ENCODE measurements around the gene POU6F2.

POU6F2 gene

DNA sequence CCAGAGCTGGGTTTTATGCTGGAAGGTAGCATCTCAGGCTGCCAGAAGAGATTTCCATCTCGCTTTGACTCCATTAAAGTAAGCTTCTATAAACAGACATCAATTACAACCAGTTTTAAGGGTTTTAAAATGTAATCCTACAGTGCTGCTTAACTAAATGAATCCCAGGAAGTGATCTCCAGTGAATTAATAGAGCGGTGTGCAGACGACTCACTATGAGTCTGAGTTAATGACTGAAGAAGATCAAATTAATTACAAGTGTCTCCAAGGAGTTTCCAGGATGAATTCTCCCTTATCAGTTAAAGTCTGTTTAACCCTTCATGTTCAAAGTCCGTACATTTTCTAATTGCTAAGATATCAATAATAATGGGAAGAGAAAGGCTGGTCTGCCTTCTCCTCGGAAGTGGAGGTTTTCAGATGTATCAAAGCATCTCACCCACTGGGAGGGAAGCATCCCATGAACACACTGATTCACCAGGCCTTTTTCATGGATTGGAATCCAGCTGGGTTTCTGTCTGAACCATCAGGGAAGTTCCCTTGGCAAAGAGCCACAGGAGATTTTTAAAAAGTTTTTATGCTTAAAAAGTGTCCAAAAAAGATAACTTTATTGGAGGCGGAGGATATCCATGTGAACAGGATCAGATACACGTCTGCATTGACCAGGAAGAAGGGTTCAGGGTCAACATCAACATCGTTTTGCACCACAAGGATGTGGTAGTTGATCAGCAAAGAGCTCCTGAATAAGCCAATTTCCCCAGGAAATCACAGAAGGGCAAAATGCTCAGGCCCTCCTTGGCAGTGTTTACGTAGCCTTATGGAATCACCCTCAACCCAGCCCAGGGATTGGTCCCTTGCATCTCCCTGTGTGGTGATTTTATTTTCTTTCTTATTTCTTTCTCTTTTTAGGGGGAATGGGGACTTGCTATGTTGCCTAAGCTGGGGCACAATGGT lies 288.2 kb downstream of the POU6F2 start:
- no peak for DNase-seq

DNA sequence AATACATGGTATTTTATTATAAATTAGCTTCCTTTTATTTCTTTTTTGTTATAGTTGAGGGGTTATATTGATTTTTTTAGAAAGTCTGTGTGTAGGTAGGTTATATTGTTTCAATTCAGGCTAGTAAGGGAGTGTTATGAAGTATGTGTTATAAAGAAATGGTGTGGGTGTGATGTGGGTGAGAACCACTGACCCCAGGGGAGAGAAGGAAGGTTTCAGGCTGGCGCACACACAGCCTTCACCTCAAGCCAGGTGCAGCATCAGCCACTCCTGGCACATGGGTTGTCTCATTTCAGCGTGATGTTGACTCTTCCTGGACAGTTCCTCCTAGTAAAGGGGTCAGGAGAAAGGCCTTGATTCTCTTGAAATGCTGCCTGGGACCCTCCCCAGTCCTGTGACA lies 291.3 kb downstream of the POU6F2 start:
- no peak for DNase-seq

DNA sequence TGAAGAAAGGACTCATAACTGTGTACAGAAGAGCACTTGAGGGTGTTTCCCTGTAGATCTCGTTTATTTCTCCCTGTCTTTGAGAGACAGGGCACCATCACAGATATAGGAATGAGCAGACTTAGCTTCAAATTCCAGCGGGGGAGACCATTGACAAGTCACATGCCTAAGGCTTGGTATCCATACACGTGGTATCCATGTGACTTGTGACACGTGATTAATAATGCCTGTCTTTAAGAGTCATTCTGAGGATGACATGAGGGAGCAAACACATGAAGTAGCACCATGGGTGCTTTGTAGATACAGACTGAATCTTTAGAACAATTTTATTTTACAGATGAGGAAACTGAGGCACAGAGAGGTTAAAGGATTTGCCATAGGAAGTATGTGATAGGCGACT lies 292.3 kb downstream of the POU6F2 start:
- no peak for DNase-seq

- no peak for DNase-seq
These were observed 293.7 kb downstream of the POU6F2 start for GRCh38 chr7:39271402-39271801.

DNA sequence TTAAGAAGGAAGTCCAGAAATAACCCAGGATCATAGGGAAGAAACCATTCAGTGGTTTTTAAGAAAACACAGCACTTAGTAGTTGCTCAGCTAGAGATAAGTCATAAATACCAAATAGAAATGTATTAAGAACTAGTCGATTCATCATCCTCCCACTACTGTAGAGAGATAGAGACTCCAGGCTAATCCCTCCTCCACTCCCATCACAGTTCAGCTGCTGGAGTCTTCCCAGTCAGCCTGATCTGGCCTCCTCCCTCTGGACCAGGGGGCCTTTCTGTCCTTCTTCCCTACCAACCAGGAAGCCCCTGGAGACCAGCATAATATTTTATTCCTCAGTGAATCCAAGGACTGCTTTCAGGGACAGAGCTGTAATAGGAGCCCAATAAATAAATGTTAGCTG lies 294.4 kb downstream of the POU6F2 start:
- DNase-seq: no peak

DNA sequence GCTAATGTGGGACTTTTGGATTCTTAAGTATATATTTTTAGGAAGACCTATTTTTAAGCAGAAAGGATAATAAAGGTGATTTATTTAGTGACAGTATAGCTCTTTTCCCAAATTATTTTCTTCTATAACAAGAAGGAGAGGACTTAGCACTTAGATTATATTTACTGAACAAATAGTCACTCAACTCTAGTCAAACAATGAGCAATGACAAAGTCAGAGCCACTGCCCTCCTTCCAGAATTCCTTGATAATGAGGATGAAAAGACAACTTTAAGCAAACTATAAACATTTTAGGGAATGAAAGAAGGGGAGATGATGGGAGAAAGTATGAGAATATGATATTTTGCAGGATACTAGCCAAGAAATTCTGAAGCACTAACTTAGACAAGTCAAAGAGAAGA lies 295.0 kb downstream of the POU6F2 start:
- no peak for DNase-seq

GRCh38 chr7:39280337-39280736 lies 302.6 kb downstream of the POU6F2 start:
- no peak for DNase-seq

GRCh38 chr7:39285256-39285655 lies 307.5 kb downstream of the POU6F2 start:
- no peak for DNase-seq

- DNase-seq: no peak
These were observed 310.6 kb downstream of the POU6F2 start for GRCh38 chr7:39288303-39288702.

GRCh38 chr7:39291628-39292410 lies 314.1 kb downstream of the POU6F2 start:
- DNase-seq: no peak

- DNase-seq: no peak
These were observed 315.5 kb downstream of the POU6F2 start for GRCh38 chr7:39293056-39293823.

DNA sequence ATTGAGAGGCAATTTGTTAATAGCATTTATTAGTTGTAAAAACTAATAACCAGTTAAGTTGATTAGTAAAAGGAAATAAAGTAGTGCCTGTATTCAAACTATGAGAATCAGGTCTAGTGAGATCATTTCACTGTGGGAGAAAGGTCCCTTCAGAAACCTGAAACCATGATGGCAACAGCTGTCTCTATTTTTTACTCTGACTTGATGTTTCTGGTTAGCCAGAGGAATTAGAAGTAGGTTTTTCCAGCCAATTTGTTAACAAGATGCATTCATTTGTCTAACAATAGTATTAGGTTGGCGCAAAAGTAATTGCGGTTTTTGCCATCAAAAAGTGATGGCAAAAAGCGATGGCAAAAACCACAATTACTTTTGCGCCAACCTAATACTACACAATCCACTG lies 316.3 kb downstream of the POU6F2 start:
- no peak for DNase-seq

DNA sequence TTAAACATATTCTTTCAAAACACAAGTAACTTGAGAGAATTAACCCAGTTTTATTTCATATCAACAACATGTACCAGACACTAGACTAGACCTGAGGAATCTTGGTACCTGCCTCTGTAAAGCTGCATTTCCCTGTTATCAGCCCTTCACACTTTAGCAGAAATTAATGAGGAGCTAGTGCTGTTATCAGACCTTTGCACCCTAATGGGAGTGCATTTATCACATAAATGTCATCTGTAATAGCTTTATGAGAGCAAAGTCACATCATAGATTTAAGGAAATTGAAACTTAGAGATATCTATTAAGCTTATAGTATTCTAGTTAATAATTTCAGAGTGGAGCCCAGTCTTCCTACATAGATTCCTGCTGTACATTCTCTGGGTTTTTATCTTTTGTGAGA lies 318.1 kb downstream of the POU6F2 start:
- DNase-seq: no peak

- DNase-seq: no peak
These were observed 322.0 kb downstream of the POU6F2 start for GRCh38 chr7:39299695-39300094.

DNA sequence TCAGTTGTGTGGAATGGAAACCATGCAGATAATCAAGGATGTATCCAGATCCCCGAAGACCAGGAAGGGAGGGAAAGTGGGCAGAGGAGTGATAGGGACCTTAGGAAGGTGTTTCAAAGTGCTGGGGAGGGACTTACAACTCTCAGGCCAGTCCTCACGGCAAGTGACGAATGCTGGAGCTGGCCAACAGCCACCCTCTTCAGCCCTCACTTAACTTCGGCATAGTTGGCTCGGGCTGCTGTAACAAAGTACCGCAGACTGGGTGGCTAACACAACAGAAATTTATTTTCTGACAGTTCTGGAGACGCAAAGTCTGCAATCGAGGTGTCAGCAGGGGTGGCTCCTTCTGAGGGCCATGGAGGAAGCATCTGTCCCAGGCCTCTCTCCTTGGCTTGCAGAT lies 322.6 kb downstream of the POU6F2 start:
- no peak for DNase-seq

DNA sequence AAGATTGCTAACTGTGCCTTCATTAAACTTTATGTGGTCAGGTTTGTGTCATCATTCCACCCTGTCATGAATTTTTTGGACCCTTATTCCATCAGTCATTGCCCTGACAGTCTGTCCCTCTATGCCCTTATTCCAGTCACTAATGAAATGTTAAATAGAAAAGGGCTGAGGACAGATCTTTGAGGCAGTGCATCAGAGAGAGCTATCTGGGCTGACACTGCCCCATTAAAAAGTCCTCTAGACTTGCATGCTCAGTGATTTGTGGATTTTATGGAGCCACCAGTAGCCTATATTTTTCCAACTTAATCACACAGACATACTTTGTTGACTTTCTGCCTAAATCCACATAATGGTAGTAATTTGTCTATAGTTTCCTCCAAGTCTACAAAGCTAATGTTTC lies 323.8 kb downstream of the POU6F2 start:
- no peak for DNase-seq

DNA sequence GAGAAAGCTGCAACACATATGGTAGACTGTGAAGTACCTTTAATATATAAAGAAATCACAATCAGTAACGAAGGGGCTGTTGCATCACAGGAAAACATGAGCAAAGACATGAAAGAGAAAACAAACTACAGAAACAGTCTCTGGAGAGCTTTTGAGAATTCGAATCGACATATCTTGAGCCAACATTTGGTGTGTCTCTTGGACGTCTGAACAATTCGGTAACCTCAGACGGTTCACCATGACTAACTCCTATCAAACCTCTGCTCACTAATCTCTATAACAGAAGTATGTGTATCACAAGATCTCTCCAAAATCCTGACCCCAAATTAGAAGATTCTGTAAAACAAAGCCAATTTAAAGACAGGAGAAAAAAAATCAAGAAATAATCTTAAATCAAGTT lies 326.5 kb downstream of the POU6F2 start:
- no peak for DNase-seq

- no peak for DNase-seq
These were observed 327.1 kb downstream of the POU6F2 start for GRCh38 chr7:39304668-39305405.

GRCh38 chr7:39306016-39306570 lies 328.4 kb downstream of the POU6F2 start:
- DNase-seq: no peak

GRCh38 chr7:39310699-39311098 lies 333.0 kb downstream of the POU6F2 start:
- no peak for DNase-seq

DNA sequence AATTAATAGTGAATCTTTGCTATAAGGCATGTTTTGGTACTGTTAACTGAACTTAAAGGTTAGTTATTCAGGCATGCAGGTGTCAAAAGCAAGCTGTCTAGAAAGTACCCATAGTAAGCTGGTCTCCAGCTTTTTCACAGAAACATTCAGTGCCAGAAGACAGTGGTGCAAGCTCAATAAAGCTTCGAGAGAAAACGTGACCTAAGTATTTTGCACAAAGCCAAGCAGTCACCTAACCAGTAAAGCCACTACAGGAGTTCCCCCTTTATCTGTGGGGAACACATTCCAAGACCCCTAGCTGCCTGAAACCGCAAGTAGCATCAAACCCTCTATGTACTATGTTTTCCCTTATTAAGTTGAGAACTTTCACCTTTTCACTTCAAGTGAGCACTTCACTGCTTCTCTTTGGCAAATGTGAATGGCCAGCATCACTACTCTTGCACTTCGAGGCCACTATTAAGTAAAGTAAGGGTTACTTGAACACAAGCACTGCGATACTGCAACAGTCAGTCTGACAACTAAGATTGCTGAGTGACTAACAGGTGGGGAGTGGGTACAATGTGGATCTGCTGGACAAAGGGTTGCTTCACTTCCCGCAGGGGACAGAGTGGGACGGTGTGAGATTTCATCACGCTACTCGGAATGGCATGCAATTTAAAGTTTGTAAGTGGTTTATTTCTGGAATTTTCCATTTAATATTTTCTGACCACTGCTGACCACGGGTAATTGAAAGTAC lies 334.7 kb downstream of the POU6F2 start:
- DNase-seq: no peak

- no peak for DNase-seq
These were observed 335.7 kb downstream of the POU6F2 start for GRCh38 chr7:39313376-39313775.
